IPS-15b (cell line): ENCODE data around the gene PLEKHM3.

ENCODE experiments used
- H3K27me3 ChIP-seq: one replicate; pipeline ENCODE4 v1.6.1; 2013; ENCODE audit warnings: low read length; ENCODE audit not compliant: control insufficient read depth, insufficient read depth
- H3K36me3 ChIP-seq: one replicate; pipeline ENCODE4 v1.6.1; 2013; ENCODE audit warnings: low read length; ENCODE audit not compliant: control insufficient read depth, insufficient read depth
- H3K4me1 ChIP-seq: one replicate; pipeline ENCODE4 v1.6.1; 2013; ENCODE audit warnings: mild to moderate bottlenecking, low read length; ENCODE audit not compliant: control insufficient read depth, insufficient read depth
- H3K4me3 ChIP-seq: one replicate; pipeline ENCODE4 v1.5.1; 2013; ENCODE audit warnings: low read depth, low read length
- H3K9ac ChIP-seq: one replicate; pipeline ENCODE4 v1.6.1; 2013; ENCODE audit warnings: low read depth, mild to moderate bottlenecking, low read length
- H3K9me3 ChIP-seq: one replicate; pipeline ENCODE4 v1.6.1; 2013; ENCODE audit warnings: mild to moderate bottlenecking, low read length; ENCODE audit not compliant: control insufficient read depth, insufficient read depth

PLEKHM3 gene

GRCh38 chr2:207887500-207887899 is 137.8 kb downstream of the PLEKHM3 start:
- Histone ChIP-seq H3K9ac (no peak overlapping the region), H3K9me3 (no peaks in the 10 kb centered on the region)

GRCh38 chr2:207885010-207885409 is 140.3 kb downstream of the PLEKHM3 start:
- no peaks in the 10 kb centered on the region for H3K27me3 ChIP-seq
- no peaks in the 10 kb centered on the region for H3K36me3 ChIP-seq
- peak overlapping the region; percentile 17 for H3K9ac ChIP-seq
- no peak overlapping the region for H3K4me3 ChIP-seq
- no peaks in the 10 kb centered on the region for H3K9me3 ChIP-seq
- H3K4me1 ChIP-seq: peaks cover 9% of the 10 kb centered on the region

More at GRCh38 chr2:207887500-207887899, 137.8 kb downstream of the PLEKHM3 start:
- Histone ChIP-seq H3K4me1 (peaks cover 20% of the 10 kb centered on the region), H3K36me3 (no peaks in the 10 kb centered on the region), H3K27me3 (no peaks in the 10 kb centered on the region), H3K4me3 (no peak overlapping the region)

DNA sequence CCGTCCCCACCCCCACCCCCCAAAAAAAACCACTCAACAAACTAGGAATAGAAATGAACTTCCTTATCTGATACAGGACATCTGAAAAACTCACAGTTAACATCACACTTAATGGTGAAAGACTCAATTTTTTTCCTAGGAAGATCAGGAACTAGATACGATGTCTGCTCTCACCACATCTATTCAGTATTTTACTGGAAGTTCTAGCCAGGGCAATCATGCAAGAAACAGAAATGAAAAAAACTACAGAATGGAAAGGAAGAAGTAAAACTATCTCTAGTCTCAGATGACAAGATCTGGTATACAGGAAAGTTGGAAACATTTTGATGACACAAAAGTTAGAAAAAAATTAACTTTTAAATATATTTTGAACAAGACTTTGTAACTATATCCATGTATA is 141.2 kb downstream of the PLEKHM3 start:
- Histone ChIP-seq H3K9me3 (no peaks in the 10 kb centered on the region), H3K9ac (no peak overlapping the region), H3K4me3 (no peak overlapping the region), H3K4me1 (peaks cover 9% of the 10 kb centered on the region), H3K36me3 (no peaks in the 10 kb centered on the region), H3K27me3 (no peaks in the 10 kb centered on the region)

DNA sequence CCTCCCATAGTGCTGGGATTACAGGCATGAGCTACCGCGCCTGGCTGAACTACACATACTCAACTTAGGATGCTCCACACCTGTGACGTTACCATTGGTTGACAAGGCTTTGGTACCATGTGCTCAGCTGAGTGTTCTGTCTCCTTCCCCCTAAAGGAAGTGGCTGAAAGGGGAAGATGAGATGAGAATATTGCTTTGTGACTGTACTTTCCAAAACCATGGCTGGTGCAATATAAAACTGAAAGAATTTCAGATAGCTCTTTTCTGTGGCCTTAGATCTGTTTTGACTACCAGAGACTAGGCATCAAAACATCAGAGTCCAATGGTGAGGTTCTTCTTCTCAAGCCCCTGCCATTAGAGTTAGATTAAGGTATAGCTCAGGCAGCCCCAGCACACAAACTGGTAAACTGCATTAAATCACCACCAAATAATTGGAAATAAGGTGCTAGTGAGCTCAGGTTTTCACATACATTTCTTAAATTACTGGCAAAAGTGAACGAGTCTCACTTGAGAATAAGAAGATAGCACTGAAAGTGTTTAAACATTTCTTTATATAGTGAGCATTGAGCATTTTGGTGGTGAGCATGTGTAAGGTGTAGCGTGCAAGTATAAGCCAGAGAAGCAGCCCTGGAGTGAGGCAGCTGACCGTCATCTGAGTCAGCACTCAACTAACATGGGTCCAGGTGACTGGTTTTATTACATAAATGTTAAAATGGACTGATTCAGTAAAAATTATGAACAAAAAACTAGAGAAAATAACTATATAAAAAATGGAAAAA is 142.1 kb downstream of the PLEKHM3 start:
- Histone ChIP-seq H3K27me3 (no peaks in the 10 kb centered on the region), H3K4me3 (no peak overlapping the region), H3K4me1 (peaks cover 9% of the 10 kb centered on the region), H3K36me3 (no peaks in the 10 kb centered on the region), H3K9ac (no peak overlapping the region), H3K9me3 (no peaks in the 10 kb centered on the region)

DNA sequence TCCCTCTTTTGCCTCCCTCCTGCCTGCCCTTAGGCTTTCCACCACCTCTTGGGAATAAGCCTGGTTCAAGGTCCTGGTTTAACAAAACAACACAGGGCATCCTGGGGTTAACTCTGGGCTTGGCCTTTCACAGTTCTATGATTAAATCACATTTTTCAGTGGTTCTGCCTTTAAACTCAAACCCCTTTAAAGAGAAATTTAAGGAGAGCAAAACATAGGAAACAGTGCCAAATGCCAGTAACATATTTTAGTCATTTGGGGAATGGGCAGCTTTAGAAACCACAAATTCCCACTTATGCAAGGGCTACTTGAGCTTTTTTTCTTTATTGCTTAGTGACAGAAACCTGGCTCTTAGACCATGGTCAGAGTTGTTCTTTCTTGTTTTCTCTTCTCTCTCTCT is 143.4 kb downstream of the PLEKHM3 start:
- Histone ChIP-seq H3K27me3 (no peaks in the 10 kb centered on the region), H3K9me3 (no peaks in the 10 kb centered on the region), H3K4me3 (no peak overlapping the region), H3K4me1 (peaks cover 4% of the 10 kb centered on the region), H3K9ac (no peak overlapping the region), H3K36me3 (no peaks in the 10 kb centered on the region)

- Histone ChIP-seq H3K9ac (no peak overlapping the region), H3K9me3 (no peaks in the 10 kb centered on the region), H3K4me1 (peaks cover 3% of the 10 kb centered on the region), H3K4me3 (no peak overlapping the region), H3K36me3 (no peaks in the 10 kb centered on the region), H3K27me3 (no peaks in the 10 kb centered on the region)
Measured at GRCh38 chr2:207879536-207879935, 145.8 kb downstream of the PLEKHM3 start.

DNA sequence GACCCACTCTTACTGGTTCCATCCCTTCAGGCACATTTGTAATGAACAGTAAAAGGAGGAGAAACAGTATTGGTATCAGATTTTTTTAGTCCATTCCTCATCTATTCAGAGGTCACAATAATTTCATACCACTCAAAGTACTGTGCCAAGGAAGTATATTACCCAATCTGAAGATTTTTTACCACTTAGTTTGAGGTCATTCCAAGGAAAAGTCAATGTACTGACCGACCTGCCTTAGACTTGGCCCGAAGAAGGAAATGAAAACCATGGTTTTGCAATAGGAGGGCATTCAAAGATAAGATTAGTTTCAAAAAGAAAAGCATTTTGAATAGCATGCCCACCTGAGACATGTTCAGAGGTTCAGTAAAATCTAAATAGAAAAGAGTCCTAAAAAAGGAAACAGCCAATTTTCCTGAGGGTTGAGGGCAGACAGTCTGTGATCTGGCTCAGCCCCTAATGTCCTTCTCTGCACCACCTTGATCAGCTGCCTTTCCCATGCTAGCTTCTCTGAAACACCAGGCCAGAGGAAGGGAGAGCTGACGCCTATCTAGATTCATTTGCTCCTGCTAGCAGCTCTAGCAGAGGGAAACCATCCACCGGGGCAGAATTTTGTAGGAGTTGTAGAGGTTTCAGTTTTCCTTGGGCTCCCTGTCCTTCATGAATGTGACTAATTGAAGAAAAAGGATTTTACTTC is 148.3 kb downstream of the PLEKHM3 start:
- no peaks in the 10 kb centered on the region for H3K27me3 ChIP-seq
- no peaks in the 10 kb centered on the region for H3K36me3 ChIP-seq
- H3K9me3 ChIP-seq: no peaks in the 10 kb centered on the region
- H3K9ac ChIP-seq: no peak overlapping the region
- no peak overlapping the region for H3K4me3 ChIP-seq
- H3K4me1 ChIP-seq: peaks cover 6% of the 10 kb centered on the region

DNA sequence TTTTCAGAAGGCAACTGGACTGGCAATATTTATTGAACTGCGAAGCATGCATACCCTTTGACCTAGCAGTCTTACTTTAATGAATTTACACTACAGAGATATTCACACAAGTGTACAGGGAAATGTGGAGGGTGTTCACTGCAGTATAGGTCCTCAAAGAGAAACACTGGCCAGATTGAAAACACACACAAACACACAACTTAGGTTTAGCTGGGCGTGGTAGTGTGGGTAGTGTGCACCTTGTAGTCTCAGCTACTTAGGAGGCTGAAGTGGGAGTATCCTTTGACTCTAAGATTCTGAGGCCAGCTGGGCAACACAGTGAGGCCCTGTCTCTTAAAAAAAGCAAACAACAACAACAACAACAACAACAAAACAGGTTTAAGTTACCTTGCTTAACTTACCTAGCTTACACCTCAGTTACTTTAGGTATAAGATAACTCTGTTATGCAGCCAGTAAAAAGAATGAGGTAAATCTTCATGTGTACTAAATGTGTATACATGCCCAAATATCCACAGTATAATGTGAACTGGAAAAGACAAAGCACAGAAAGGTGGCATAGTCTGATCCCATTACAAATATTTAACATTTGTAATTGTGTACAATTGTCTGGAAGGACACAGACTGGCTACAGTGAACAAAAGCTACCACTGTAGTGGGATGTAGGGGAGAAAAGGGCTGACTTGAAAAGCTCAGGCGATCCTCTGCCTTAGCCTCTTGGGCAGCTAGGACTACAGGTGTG is 149.7 kb downstream of the PLEKHM3 start:
- no peaks in the 10 kb centered on the region for H3K27me3 ChIP-seq
- H3K9me3 ChIP-seq: no peaks in the 10 kb centered on the region
- H3K4me3 ChIP-seq: no peak overlapping the region
- H3K4me1 ChIP-seq: peaks cover 6% of the 10 kb centered on the region
- H3K9ac ChIP-seq: no peak overlapping the region
- no peaks in the 10 kb centered on the region for H3K36me3 ChIP-seq

GRCh38 chr2:207873794-207874193 is 151.5 kb downstream of the PLEKHM3 start:
- Histone ChIP-seq H3K4me3 (no peak overlapping the region), H3K36me3 (no peaks in the 10 kb centered on the region), H3K9ac (no peak overlapping the region), H3K4me1 (peaks cover 6% of the 10 kb centered on the region), H3K9me3 (no peaks in the 10 kb centered on the region), H3K27me3 (no peaks in the 10 kb centered on the region)

- no peaks in the 10 kb centered on the region for H3K36me3 ChIP-seq
- peaks cover 4% of the 10 kb centered on the region for H3K4me1 ChIP-seq
- no peak overlapping the region for H3K4me3 ChIP-seq
Measured at GRCh38 chr2:207871911-207872310, 153.4 kb downstream of the PLEKHM3 start.

DNA sequence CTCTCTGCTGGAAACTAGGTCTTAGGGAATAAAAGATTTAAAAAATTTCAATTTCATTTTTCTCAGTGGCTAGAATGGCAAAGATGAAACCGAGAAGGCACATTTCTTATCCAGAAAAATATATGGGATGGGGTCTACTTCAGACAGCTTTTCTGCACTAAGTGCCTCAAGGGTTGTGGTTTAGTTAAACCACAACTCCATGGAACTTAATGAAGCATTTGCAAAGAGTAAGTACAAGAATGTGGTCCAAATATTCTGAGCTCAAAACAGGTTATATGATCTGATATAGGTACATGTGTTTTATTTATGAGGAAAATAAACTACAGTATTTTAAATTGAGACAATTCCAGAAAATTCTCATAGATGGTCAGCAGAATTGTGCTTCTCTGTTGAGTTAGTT is 153.8 kb downstream of the PLEKHM3 start:
- Histone ChIP-seq H3K9ac (no peak overlapping the region), H3K4me1 (peaks cover 3% of the 10 kb centered on the region), H3K4me3 (no peak overlapping the region), H3K9me3 (no peaks in the 10 kb centered on the region), H3K36me3 (no peaks in the 10 kb centered on the region), H3K27me3 (no peaks in the 10 kb centered on the region)

More at GRCh38 chr2:207871911-207872310, 153.4 kb downstream of the PLEKHM3 start:
- H3K9me3 ChIP-seq: no peaks in the 10 kb centered on the region
- no peaks in the 10 kb centered on the region for H3K27me3 ChIP-seq
- no peak overlapping the region for H3K9ac ChIP-seq
